Neural progenitor cell (in vitro differentiated cells): ENCODE measurements around the gene MSI2. TPM values are rescaled to one million over a fixed set of nuclear protein-coding genes. Genes with fewer than 3 reads are reported as not detected.
A peak's percentile ranks its signal among the peaks of the same experiment; 100 is the strongest.

ENCODE experiments used
- DNase-seq: peaks from one replicate; pipeline ENCODE4 v3.0.0-alpha.2; 2016; ENCODE audit warnings: low spot score
- H2AFZ ChIP-seq: fragments of 200-600 bp; sonication (generic); replicated peaks from 2 replicates; pipeline ENCODE4 v1.6.1; 2016; ENCODE audit warnings: antibody characterized with exemption
- H3F3A ChIP-seq: fragments of 200-600 bp; sonication (generic); 2 replicates; pipeline ENCODE4 v1.6.1; 2016; ENCODE audit warnings: antibody characterized with exemption, low read depth
- H3K27ac ChIP-seq: fragments of 200-600 bp; sonication (generic); 2 replicates; pipeline ENCODE4 v1.5.1; 2016; ENCODE audit warnings: mild to moderate bottlenecking
- H3K27me3 ChIP-seq: fragments of 200-600 bp; sonication (generic); 2 replicates; pipeline ENCODE4 v1.6.1; 2016; ENCODE audit warnings: mild to moderate bottlenecking, moderate library complexity
- H3K36me3 ChIP-seq: fragments of 200-600 bp; sonication (generic); 2 replicates; pipeline ENCODE4 v1.5.1; 2016
- H3K4me1 ChIP-seq: fragments of 200-600 bp; sonication (generic); 2 replicates; pipeline ENCODE4 v1.6.1; 2016; ENCODE audit warnings: mixed run types
- H3K4me2 ChIP-seq: fragments of 200-600 bp; sonication (generic); 2 replicates; pipeline ENCODE4 v1.6.1; 2016
- H3K4me3 ChIP-seq: fragments of 200-600 bp; sonication (generic); 2 replicates; pipeline ENCODE4 v1.5.1; 2016
- H3K79me2 ChIP-seq: fragments of 200-600 bp; sonication (generic); 2 replicates; pipeline ENCODE4 v1.6.1; 2016; ENCODE audit warnings: low read depth
- H3K9ac ChIP-seq: fragments of 200-600 bp; sonication (generic); 2 replicates; pipeline ENCODE4 v1.6.1; 2016
- H3K9me3 ChIP-seq: fragments of 200-600 bp; sonication (generic); 2 replicates; pipeline ENCODE4 v1.5.1; 2016; ENCODE audit warnings: low read depth
- H4K20me1 ChIP-seq: fragments of 200-600 bp; sonication (generic); 2 replicates; pipeline ENCODE4 v1.6.1; 2016; ENCODE audit warnings: low read depth
- H3K27ac Mint-ChIP-seq: 3 replicates; pipeline ENCODE4 v1.8.0; 2021; ENCODE audit warnings: mixed read lengths
- H3K27me3 Mint-ChIP-seq: 2 replicates; pipeline ENCODE4 v1.8.0; 2022; ENCODE audit warnings: low read depth, mild to moderate bottlenecking, inconsistent platforms, moderate library complexity, mixed read lengths; ENCODE audit not compliant: insufficient read depth
- H3K36me3 Mint-ChIP-seq: 3 replicates; pipeline ENCODE4 v1.8.0; 2021; ENCODE audit warnings: mixed read lengths
- H3K4me1 Mint-ChIP-seq: 3 replicates; pipeline ENCODE4 v1.8.0; 2021; ENCODE audit warnings: mixed read lengths
- H3K4me3 Mint-ChIP-seq: 3 replicates; pipeline ENCODE4 v1.8.0; 2021; ENCODE audit warnings: mild to moderate bottlenecking, moderate library complexity, mixed read lengths
- H3K9me3 Mint-ChIP-seq: 3 replicates; pipeline ENCODE4 v1.8.0; 2020; ENCODE audit warnings: mixed read lengths
- EZH2 ChIP-seq: fragments of 200-600 bp; sonication (generic); IDR thresholded peaks from 2 replicates; pipeline ENCODE4 v1.6.1; 2017; ENCODE audit warnings: antibody characterized with exemption, mild to moderate bottlenecking, moderate library complexity
- EZH2phosphoT487 ChIP-seq: fragments of 200-600 bp; sonication (generic); IDR thresholded peaks from 2 replicates; pipeline ENCODE4 v1.6.1; 2017; ENCODE audit warnings: antibody characterized with exemption
- total RNA-seq: library from RNA; depleted of rRNA; stranded (reverse); fragments of >200 nt; gene quantifications from 2 replicates; pipeline ENCODE4 v1.2.3, GENCODE V29; 2015; ENCODE audit warnings: low replicate concordance
- TF ChIP-seq, protein P1 (sequence below): fragments of 200-600 bp; sonication (generic); IDR thresholded peaks from 2 replicates; pipeline ENCODE4 v1.5.1; 2017; ENCODE audit warnings: antibody characterized with exemption, mild to moderate bottlenecking

The MSI2 gene
- total RNA-seq, 1 donor from 2014 or later, result 96.9 TPM

GRCh38 chr17:57544401-57544800 is 288.1 kb downstream of the MSI2 start:
- peak overlapping the region; percentile 27 for H3K4me3 Mint-ChIP-seq
- H3K27me3 Mint-ChIP-seq, result peaks cover 9% of the 10 kb centered on the region
- Histone ChIP-seq H3K27me3 (no peaks in the 10 kb centered on the region), H3K4me3 (no peak overlapping the region), H3K27ac (peak overlapping the region; percentile 14), H3K9ac (no peak overlapping the region), H3K79me2 (peaks cover 83% of the 10 kb centered on the region), H2AFZ (no peak overlapping the region), H3K4me2 (peak overlapping the region; percentile 58), H4K20me1 (peaks cover 68% of the 10 kb centered on the region), H3K9me3 (no peaks in the 10 kb centered on the region), H3K4me1 (peaks cover 72% of the 10 kb centered on the region), H3F3A (peaks cover 25% of the 10 kb centered on the region), H3K36me3 (no peaks in the 10 kb centered on the region)
- H3K36me3 Mint-ChIP-seq, result peaks cover 10% of the 10 kb centered on the region
- no peaks in the 10 kb centered on the region for H3K9me3 Mint-ChIP-seq
- DNase-seq, result no peak
- peak overlapping the region; percentile 85 for H3K27ac Mint-ChIP-seq
- TF ChIP-seq, protein P1, sequence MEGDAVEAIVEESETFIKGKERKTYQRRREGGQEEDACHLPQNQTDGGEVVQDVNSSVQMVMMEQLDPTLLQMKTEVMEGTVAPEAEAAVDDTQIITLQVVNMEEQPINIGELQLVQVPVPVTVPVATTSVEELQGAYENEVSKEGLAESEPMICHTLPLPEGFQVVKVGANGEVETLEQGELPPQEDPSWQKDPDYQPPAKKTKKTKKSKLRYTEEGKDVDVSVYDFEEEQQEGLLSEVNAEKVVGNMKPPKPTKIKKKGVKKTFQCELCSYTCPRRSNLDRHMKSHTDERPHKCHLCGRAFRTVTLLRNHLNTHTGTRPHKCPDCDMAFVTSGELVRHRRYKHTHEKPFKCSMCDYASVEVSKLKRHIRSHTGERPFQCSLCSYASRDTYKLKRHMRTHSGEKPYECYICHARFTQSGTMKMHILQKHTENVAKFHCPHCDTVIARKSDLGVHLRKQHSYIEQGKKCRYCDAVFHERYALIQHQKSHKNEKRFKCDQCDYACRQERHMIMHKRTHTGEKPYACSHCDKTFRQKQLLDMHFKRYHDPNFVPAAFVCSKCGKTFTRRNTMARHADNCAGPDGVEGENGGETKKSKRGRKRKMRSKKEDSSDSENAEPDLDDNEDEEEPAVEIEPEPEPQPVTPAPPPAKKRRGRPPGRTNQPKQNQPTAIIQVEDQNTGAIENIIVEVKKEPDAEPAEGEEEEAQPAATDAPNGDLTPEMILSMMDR, result no peak
- no peak for TF ChIP-seq EZH2phosphoT487
- no peak for TF ChIP-seq EZH2
- peaks cover 99% of the 10 kb centered on the region for H3K4me1 Mint-ChIP-seq

- Histone ChIP-seq H3K27ac (no peak overlapping the region), H3K79me2 (peaks cover 77% of the 10 kb centered on the region), H2AFZ (no peak overlapping the region), H3K9me3 (no peaks in the 10 kb centered on the region), H3K4me2 (peak overlapping the region; percentile 58), H3K9ac (no peak overlapping the region), H3K27me3 (no peaks in the 10 kb centered on the region), H3K4me3 (no peak overlapping the region), H4K20me1 (peaks cover 73% of the 10 kb centered on the region), H3K36me3 (no peaks in the 10 kb centered on the region), H3K4me1 (peaks cover 74% of the 10 kb centered on the region), H3F3A (peaks cover 29% of the 10 kb centered on the region)
- Mint-ChIP-seq H3K9me3 (no peaks in the 10 kb centered on the region), H3K27me3 (peaks cover 11% of the 10 kb centered on the region), H3K36me3 (peaks cover 10% of the 10 kb centered on the region), H3K4me1 (peaks cover 99% of the 10 kb centered on the region), H3K27ac (peak overlapping the region; percentile 82), H3K4me3 (no peak overlapping the region)
- TF ChIP-seq, protein P1, result no peak
- TF ChIP-seq EZH2 (no peak), EZH2phosphoT487 (no peak)
- DNase-seq, result no peak
Measured at GRCh38 chr17:57544834-57545463, 288.6 kb downstream of the MSI2 start.

DNA sequence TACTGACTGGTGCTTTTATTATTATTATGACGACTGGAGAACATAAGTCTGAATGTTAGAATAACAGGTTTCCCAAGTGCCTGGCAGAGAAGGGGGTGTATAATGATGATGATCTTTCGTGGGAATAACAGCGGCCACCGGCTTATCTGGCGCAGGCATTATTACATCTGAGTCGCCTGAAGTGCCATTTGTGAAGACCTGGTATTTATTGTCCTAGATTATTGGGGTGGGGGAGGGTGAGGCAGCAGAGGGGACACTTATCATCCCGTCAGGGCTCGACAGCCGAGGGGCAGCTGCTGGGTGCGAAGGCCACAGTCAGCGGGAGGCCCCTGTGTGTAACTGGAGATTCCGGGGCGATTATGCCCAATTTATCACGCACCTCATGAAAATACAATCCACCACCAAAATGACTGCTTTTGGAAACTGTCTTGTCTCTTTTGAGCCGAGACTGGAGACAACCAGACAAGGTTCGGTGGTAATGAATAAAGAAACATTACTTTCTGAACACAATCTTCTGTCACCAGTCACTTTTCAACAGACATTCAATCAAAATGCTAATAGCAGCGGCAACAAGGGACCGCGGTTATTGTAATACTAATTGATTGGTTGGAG is 289.5 kb downstream of the MSI2 start:
- Histone ChIP-seq H3K4me2 (peak overlapping the region; percentile 58), H2AFZ (no peak overlapping the region), H3F3A (peaks cover 38% of the 10 kb centered on the region), H3K27me3 (no peaks in the 10 kb centered on the region), H3K27ac (no peak overlapping the region), H3K9ac (no peak overlapping the region), H3K4me1 (peaks cover 83% of the 10 kb centered on the region), H3K4me3 (no peak overlapping the region), H3K36me3 (no peaks in the 10 kb centered on the region), H3K79me2 (peaks cover 76% of the 10 kb centered on the region), H4K20me1 (peaks cover 82% of the 10 kb centered on the region), H3K9me3 (no peaks in the 10 kb centered on the region)
- Mint-ChIP-seq H3K36me3 (peaks cover 9% of the 10 kb centered on the region), H3K27me3 (peaks cover 14% of the 10 kb centered on the region), H3K9me3 (no peaks in the 10 kb centered on the region), H3K4me1 (peaks cover 99% of the 10 kb centered on the region), H3K4me3 (peak overlapping the region; percentile 50), H3K27ac (peak overlapping the region; percentile 82)
- DNase-seq, result no peak
- TF ChIP-seq EZH2 (no peak), EZH2phosphoT487 (no peak)
- TF ChIP-seq, protein P1, result no peak
